H9 (cell line): ENCODE data around the gene ADGRF1. TPM values are rescaled to one million over a fixed set of nuclear protein-coding genes. Genes with fewer than 3 reads are reported as not detected.

Experiments
- DNase-seq: peaks from one replicate; pipeline ENCODE4 v3.0.0-alpha.2; 2017
- H2AFZ ChIP-seq: one replicate; pipeline ENCODE4 v1.6.1; 2013; ENCODE audit warnings: mild to moderate bottlenecking, low read length, control low read depth, moderate library complexity
- H2AK5ac ChIP-seq: 2 replicates; pipeline ENCODE4 v1.6.1; 2013; ENCODE audit warnings: low read length, control low read depth, mixed read lengths; ENCODE audit not compliant: insufficient read length
- H2BK120ac ChIP-seq: one replicate; pipeline ENCODE4 v1.6.1; 2013; ENCODE audit warnings: low read depth, mild to moderate bottlenecking, low read length, control low read depth, inconsistent platforms; ENCODE audit not compliant: poor library complexity, severe bottlenecking
- H2BK12ac ChIP-seq: 2 replicates; pipeline ENCODE4 v1.6.1; 2013; ENCODE audit warnings: low read length, control low read depth, mixed read lengths, low read depth; ENCODE audit not compliant: insufficient read length
- H2BK15ac ChIP-seq: 2 replicates; pipeline ENCODE4 v1.6.1; 2013; ENCODE audit warnings: low read depth, low read length, control low read depth
- H2BK20ac ChIP-seq: one replicate; pipeline ENCODE4 v1.6.1; 2013; ENCODE audit warnings: low read depth, mild to moderate bottlenecking, low read length, control low read depth, inconsistent platforms; ENCODE audit not compliant: poor library complexity, severe bottlenecking
- H2BK5ac ChIP-seq: 2 replicates; pipeline ENCODE4 v1.6.1; 2013; ENCODE audit warnings: low read length, control low read depth, mixed read lengths; ENCODE audit not compliant: insufficient read length
- H3K14ac ChIP-seq: 2 replicates; pipeline ENCODE4 v1.6.1; 2013; ENCODE audit warnings: low read length, control low read depth; ENCODE audit not compliant: insufficient read depth
- H3K18ac ChIP-seq: 2 replicates; pipeline ENCODE4 v1.6.1; 2013; ENCODE audit warnings: low read depth, mild to moderate bottlenecking, mixed read lengths, low read length, control low read depth; ENCODE audit not compliant: insufficient read length
- H3K23ac ChIP-seq: 2 replicates; pipeline ENCODE4 v1.6.1; 2013; ENCODE audit warnings: low read length, control low read depth, mixed read lengths, low read depth; ENCODE audit not compliant: insufficient read length
- H3K23me2 ChIP-seq: 2 replicates; pipeline ENCODE4 v1.6.1; 2013; ENCODE audit warnings: low read depth, mild to moderate bottlenecking, mixed read lengths, low read length, control low read depth; ENCODE audit not compliant: insufficient read length, poor library complexity, severe bottlenecking
- H3K27ac ChIP-seq: 2 replicates; pipeline ENCODE4 v1.5.1; 2013; ENCODE audit warnings: low read length, control low read depth, mixed read lengths, low read depth; ENCODE audit not compliant: insufficient read length
- H3K27me3 ChIP-seq: 2 replicates; pipeline ENCODE4 v1.6.1; 2013; ENCODE audit warnings: low read length, control low read depth, inconsistent platforms; ENCODE audit not compliant: insufficient read depth
- H3K4ac ChIP-seq: 2 replicates; pipeline ENCODE4 v1.6.1; 2013; ENCODE audit warnings: low read depth, mild to moderate bottlenecking, control low read depth, inconsistent platforms, low read length, moderate library complexity
- H3K4me1 ChIP-seq: 2 replicates; pipeline ENCODE4 v1.6.1; 2013; ENCODE audit warnings: low read length, control low read depth, inconsistent platforms; ENCODE audit not compliant: insufficient read depth
- H3K4me2 ChIP-seq: 2 replicates; pipeline ENCODE4 v1.6.1; 2013; ENCODE audit warnings: low read length, control low read depth, mixed read lengths; ENCODE audit not compliant: insufficient read length, insufficient read depth
- H3K56ac ChIP-seq: 2 replicates; pipeline ENCODE4 v1.6.1; 2013; ENCODE audit warnings: low read depth, mild to moderate bottlenecking, mixed read lengths, low read length, control low read depth; ENCODE audit not compliant: insufficient read length
- H3K79me1 ChIP-seq: 2 replicates; pipeline ENCODE4 v1.6.1; 2013; ENCODE audit warnings: low read depth, mild to moderate bottlenecking, moderate library complexity, low read length, control low read depth, inconsistent platforms; ENCODE audit not compliant: insufficient read depth, poor library complexity, severe bottlenecking
- H3K79me2 ChIP-seq: 2 replicates; pipeline ENCODE4 v1.6.1; 2013; ENCODE audit warnings: low read length, control low read depth, inconsistent platforms; ENCODE audit not compliant: insufficient read depth
- H3K9ac ChIP-seq: 2 replicates; pipeline ENCODE4 v1.6.1; 2013; ENCODE audit warnings: low read length, control low read depth, mixed read lengths; ENCODE audit not compliant: insufficient read length; ENCODE audit errors: extremely low read depth
- H3K9me3 ChIP-seq: one replicate; pipeline ENCODE4 v1.6.1; 2013; ENCODE audit warnings: low read depth, low read length, inconsistent platforms; ENCODE audit not compliant: control insufficient read depth
- H3T11ph ChIP-seq: one replicate; pipeline ENCODE4 v1.6.1; 2013; ENCODE audit warnings: mild to moderate bottlenecking, low read length, control low read depth, inconsistent platforms
- H4K20me1 ChIP-seq: one replicate; pipeline ENCODE4 v1.6.1; 2013; ENCODE audit not compliant: control insufficient read depth, insufficient read length, insufficient read depth
- H4K5ac ChIP-seq: 2 replicates; pipeline ENCODE4 v1.6.1; 2013; ENCODE audit warnings: low read depth, mild to moderate bottlenecking, mixed read lengths, low read length, control low read depth; ENCODE audit not compliant: insufficient read length
- H4K8ac ChIP-seq: replicated peaks from 2 replicates; pipeline ENCODE4 v1.6.1; 2013; ENCODE audit warnings: low read length, control low read depth, mixed read lengths, low read depth; ENCODE audit not compliant: insufficient read length
- H4K91ac ChIP-seq: 2 replicates; pipeline ENCODE4 v1.6.1; 2013; ENCODE audit warnings: low read depth, mild to moderate bottlenecking, moderate library complexity, mixed read lengths, low read length, control low read depth; ENCODE audit not compliant: insufficient read length
- H3K27ac Mint-ChIP-seq, 3 experiments: 2 replicates in 2 of 3; 3 replicates in 1 of 3; pipeline ENCODE4 v1.8.0; 2020 to 2021; ENCODE audit warnings: mixed read lengths in 3 of 3, mild to moderate bottlenecking in 1 of 3, moderate library complexity in 1 of 3
- H3K27me3 Mint-ChIP-seq: 2 replicates; pipeline ENCODE4 v1.8.0; 2021; ENCODE audit warnings: low read depth, mild to moderate bottlenecking, moderate library complexity, mixed read lengths
- H3K36me3 Mint-ChIP-seq, 3 experiments: 2 replicates in 2 of 3; 3 replicates in 1 of 3; pipeline ENCODE4 v1.8.0; 2020 to 2021; ENCODE audit warnings: low read depth in 3 of 3, mixed read lengths in 3 of 3; ENCODE audit not compliant: insufficient read depth in 1 of 3
- H3K4me1 Mint-ChIP-seq, 2 experiments: 2 replicates each; pipeline ENCODE4 v1.8.0; 2020; ENCODE audit warnings: mixed read lengths in 2 of 2
- H3K4me3 Mint-ChIP-seq, 2 experiments: 2 replicates in 1 of 2; 3 replicates in 1 of 2; pipeline ENCODE4 v1.8.0; 2020 to 2021; ENCODE audit warnings: mild to moderate bottlenecking in 2 of 2, mixed read lengths in 2 of 2, moderate library complexity in 1 of 2
- H3K9me3 Mint-ChIP-seq, 2 experiments: 2 replicates in 1 of 2; 3 replicates in 1 of 2; pipeline ENCODE4 v1.8.0; 2020; ENCODE audit warnings: mild to moderate bottlenecking in 2 of 2, mixed read lengths in 2 of 2, moderate library complexity in 1 of 2
- total RNA-seq: library from RNA; stranded (reverse); gene quantifications from 2 replicates; pipeline ENCODE4 v1.2.1, GENCODE V29; 2021
- TF ChIP-seq, protein P1 (sequence below): fragments of 200-600 bp; sonication (generic); conservative IDR thresholded peaks from 3 replicates; pipeline ENCODE4 v1.8.0; 2021; ENCODE audit warnings: antibody characterized with exemption, mild to moderate bottlenecking

The ADGRF1 gene
- total RNA-seq, 1 experiment from 2014 or later, result not detected

DNA sequence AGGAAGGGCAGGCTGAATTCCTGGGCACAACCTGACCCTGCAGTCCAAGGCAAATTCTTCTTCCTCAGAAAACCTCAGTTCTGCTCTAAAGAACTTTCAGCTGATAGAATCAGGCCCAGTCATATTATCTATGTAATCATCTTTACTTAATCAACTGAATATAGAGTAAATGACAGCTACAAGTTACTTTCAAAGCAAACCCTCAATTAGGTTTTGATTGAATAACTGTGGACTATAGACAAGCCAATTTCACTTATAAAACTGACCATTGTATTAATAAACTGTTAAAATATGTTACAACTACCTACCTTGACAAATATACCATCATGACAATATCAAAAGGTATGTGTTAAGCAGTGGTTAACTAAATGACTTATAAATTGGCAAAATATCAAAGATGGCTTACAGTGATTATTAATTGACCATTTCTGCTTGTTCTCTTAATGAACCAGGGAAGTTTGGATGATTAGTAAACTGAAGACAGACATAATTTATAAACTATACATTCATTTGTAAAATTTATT is 74.2 kb downstream of the ADGRF1 start:
- Histone ChIP-seq H3K79me1 (no peaks in the 10 kb centered on the region), H3K9me3 (no peaks in the 10 kb centered on the region), H4K5ac (no peak overlapping the region), H3K23me2 (no peaks in the 10 kb centered on the region), H2BK120ac (no peak overlapping the region), H3K9ac (no peak overlapping the region), H2BK20ac (no peak overlapping the region), H2AK5ac (no peak overlapping the region), H3K4me1 (no peaks in the 10 kb centered on the region; the same call in 1 of the 2 replicates), H4K20me1 (no peaks in the 10 kb centered on the region), H2BK12ac (no peak overlapping the region), H4K8ac (no peak overlapping the region), H3K79me2 (no peaks in the 10 kb centered on the region), H3K4ac (no peak overlapping the region), H4K91ac (no peak overlapping the region), H2BK5ac (no peak overlapping the region), H3K18ac (no peak overlapping the region), H3T11ph (no peak overlapping the region), H3K14ac (no peak overlapping the region), H3K4me2 (no peak overlapping the region), H3K56ac (no peak overlapping the region), H3K27me3 (no peaks in the 10 kb centered on the region), H3K23ac (no peak overlapping the region), H2AFZ (no peak overlapping the region), H3K27ac (no peak overlapping the region), H2BK15ac (no peak overlapping the region)
- Mint-ChIP-seq H3K27me3 (no peaks in the 10 kb centered on the region), H3K27ac (no peak overlapping the region), H3K4me1 (peaks cover 0 to 6% of the 10 kb centered on the region in 2 experiments; a peak in 3 of 4 replicates), H3K36me3 (no peaks in the 10 kb centered on the region), H3K9me3 (no peaks in the 10 kb centered on the region), H3K4me3 (no peak overlapping the region)
- TF ChIP-seq, protein P1, sequence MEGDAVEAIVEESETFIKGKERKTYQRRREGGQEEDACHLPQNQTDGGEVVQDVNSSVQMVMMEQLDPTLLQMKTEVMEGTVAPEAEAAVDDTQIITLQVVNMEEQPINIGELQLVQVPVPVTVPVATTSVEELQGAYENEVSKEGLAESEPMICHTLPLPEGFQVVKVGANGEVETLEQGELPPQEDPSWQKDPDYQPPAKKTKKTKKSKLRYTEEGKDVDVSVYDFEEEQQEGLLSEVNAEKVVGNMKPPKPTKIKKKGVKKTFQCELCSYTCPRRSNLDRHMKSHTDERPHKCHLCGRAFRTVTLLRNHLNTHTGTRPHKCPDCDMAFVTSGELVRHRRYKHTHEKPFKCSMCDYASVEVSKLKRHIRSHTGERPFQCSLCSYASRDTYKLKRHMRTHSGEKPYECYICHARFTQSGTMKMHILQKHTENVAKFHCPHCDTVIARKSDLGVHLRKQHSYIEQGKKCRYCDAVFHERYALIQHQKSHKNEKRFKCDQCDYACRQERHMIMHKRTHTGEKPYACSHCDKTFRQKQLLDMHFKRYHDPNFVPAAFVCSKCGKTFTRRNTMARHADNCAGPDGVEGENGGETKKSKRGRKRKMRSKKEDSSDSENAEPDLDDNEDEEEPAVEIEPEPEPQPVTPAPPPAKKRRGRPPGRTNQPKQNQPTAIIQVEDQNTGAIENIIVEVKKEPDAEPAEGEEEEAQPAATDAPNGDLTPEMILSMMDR, result no peak
- DNase-seq, result no peak
